ENCODE data around the gene MYO6.
A peak's percentile ranks its signal among the peaks of the same experiment; 100 is the strongest.

The MYO6 gene

DNA sequence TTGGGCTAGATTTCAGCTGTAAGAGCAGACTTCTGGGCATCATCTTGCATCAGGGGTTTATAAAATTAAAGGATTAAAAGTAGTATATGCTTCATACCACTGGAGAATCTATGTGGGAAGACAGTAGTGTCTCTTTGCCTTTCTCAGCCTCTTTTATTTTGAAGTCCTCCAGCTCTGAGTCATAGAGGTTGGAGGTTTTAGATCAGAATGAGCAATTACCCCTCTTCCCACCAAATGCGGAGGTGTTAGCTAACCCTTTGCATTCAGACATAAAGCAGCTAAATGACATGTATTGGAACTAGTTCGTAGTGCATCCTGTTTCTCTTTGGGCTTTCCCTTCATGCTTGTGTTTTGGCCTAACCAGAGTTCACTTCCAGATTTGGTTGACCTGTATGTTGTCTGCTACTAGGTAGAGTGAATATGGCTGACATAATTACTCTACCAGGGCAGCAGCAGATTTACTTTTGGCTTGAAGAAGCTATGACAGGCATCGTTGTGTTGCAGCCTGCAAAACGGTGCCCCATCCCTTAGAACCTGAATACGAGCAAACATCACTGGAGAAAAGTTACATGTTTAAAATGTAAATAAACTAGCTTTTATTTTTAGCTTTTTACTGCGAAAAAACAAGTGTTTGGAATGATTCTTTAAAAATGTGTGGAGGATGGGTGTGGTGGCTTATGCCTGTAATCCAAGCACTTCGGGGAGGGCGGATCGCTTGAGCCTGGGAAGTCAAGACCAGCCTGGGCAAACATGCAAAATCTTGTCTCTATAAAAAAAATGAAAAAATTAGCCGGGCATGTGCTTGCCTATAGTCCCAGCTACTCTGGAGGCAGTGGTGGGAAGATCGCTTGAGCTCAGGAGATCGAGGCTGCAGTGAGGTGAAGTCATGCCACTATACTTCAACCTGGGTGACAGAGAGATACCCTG, 82.2 kb downstream of the MYO6 start:
- DNase-seq = no peak

DNA sequence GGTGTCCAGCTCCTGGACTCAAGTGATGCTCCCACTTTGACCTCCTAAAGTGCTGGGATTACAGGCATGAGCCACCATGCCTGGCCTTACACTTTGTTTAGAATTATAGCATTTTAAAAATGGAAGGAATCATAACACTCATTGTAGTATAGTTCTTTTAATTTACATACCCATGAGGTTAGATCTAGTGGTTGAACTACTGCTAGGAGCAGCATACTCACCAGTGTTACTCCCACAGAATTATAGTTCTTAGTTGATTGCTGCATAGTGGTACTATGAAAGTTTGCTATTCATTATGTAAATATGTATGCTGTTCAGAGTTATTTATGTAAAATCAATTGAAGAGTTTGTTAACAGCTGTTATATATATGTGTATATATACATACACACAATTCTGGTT, 85.4 kb downstream of the MYO6 start:
- DNase-seq = no peak

DNA sequence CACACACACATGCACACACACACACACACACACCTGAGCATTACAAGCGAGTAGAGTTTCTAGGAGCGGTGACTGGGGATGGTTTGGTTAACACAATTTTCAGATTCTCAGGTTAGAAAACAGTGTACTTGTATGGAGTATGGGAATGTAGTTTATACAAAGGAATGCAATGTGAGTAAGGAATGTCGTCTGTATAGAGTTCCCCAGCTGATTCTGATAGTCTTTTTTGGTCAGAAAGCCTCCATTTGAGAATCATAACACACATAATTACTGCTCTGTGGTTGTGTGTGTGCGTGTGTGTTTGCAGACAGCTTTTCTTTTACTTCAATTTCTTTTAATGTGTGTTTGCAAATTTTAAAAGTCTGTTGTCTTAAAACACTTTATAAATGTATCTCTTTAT, 93.2 kb downstream of the MYO6 start:
- DNase-seq = no peak

DNA sequence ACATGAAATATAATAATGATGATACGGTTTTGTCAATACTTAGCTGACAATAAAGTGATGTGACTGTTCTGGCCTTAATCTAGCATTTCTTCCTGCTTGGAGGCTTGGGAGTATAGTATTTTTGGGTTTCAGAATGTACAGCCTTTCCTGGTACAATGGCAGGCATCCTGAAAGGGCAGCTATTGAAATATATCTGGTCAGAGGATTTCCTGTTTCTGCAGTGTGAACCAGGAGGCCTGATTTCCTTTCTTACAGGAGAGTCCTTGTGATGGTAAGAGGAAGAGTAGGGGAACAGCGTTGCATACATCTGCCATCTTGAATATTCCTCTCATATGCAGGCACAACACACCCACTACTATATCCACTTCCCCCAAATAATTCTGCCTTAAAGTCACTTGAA, 93.7 kb downstream of the MYO6 start:
- no peak for DNase-seq

DNA sequence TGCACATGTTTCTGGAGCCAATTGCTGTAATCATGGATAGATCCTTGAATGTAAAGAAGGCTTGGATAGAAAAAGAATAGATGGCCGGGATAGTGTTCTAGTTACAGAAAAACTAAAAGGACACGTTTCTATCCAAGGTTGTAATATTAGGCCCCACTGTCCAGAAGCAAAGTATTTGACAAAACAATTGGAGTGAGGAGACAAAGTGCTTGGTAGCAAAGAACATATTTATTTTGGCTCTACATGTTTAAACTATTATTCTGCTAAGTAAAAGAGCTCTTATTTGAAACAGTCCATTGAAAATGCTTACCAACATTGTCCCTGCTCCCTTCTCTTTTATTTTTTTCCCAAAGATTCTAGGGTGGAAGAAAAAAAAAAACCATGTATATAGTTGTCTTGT, 94.4 kb downstream of the MYO6 start:
- DNase-seq = no peak

DNA sequence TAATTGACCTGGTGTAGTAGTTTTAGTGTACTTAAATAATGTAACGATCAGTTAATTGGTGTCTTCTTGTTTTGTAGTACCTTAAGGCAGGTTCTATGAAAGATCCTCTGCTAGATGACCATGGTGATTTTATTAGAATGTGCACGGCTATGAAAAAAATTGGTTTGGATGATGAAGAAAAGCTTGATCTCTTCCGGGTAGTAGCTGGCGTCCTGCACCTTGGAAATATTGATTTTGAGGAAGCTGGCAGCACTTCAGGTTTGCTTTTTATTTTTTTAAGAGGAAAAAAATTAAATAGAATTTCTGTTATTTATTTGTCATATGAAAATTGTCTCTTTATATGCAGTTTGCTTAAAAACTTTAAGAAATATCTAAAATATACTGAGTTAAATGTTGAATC, 99.2 kb downstream of the MYO6 start:
- DNase-seq = no peak

DNA sequence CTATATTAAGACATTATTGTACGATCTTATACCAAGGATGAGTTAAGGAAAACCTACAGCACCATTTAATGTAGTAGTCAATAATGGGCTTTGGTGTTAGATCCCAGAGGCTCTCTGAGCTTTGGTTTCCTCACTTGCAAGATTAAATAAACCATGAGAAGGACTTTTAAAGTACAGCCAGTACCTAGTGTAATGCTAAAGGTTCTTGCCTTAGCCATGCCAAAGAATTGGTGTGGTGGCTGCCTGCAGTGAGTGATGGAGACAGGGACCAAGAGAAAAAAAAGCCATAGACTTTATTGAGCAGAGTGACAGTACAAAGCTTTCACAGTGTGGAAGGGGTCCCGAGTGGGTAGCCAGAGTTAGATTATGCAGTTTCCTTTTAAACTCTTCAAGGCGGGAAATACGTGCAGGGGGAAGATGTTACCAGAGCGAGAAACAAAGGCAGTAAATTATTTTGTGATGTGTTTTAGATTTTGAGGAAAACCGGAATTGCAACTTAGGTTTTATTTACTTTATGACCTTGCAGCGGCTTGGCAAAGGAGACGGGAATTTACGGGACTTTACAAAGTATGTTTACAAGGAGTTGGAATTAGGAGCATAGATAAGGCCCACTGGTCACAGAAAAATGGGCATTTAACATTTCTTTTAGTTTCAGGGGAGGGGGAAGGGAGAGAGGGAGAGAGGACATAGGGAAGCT, 100.4 kb downstream of the MYO6 start:
- DNase-seq = no peak

DNA sequence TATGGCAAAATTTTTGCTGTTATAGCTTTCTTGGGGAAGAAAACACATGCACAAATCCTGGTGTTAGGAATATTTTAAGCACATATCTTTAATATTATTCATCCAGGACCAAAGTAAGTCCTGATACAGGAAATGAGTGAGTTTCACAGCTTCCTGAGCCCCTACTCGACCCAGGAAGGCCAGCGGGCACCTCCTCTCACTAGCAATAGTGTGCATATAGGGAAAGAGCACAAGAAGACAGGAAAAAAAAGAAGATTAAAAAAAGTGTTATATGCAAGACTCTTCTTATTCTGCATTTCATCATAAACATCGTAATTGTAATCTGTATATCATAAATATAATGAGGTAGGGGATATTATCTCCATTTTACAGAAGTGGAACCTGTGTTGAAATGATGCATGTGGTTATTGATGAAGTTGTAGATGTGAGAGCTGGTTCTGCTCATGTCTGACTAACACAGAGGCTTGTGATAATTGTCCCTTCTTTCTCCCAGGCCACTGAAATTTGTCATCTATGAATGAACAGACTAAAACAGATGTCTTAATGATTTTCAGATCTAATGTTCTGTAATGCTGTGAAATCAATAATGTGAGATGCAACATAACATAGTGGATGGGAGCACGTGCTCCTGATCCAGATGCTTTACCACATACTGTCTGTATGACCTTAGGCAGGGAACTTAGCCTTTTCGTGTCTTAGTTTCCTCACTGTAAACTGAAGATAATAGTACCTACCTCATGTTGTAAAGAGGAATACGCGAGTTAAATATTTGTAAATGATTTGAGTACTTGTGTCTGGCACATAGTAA, 101.2 kb downstream of the MYO6 start:
- DNase-seq = no peak

DNA sequence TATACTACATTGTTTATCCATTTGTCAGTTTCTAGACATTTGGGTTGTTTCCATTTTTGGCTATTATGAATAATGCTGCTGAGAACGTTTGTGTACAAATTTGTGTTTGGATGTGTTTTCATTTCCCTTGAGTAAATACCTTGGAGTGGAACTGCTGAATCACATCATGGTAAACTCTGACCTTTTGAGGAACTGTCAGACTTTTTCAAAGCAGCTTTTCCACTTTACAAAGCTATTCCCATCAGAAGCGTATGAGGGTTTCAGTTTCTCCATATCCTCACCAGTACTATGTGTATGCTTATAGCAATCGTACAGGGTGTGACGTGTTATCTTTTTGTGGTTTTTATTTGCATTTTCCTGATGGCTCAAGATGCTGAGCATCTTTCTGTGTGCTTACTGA, 103.7 kb downstream of the MYO6 start:
- DNase-seq = no peak

DNA sequence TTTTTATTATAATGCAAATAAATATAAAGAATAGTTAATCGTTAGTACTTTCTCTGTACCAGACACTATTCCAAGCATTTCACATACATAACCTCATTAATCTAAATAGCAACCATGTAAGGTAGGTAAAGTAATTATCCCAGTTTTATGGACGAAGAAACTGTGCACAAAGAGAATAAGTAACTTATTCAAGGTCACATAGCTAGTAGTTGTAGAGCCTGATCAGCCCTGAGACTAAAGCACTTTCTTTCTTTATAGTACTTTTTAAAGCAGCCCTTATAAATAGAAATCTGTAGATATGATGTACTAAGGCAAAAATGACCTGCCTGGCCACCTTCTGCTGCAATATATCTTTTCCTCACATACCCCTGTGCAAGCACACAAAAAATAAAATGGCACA, 104.8 kb downstream of the MYO6 start:
- DNase-seq = no peak

DNA sequence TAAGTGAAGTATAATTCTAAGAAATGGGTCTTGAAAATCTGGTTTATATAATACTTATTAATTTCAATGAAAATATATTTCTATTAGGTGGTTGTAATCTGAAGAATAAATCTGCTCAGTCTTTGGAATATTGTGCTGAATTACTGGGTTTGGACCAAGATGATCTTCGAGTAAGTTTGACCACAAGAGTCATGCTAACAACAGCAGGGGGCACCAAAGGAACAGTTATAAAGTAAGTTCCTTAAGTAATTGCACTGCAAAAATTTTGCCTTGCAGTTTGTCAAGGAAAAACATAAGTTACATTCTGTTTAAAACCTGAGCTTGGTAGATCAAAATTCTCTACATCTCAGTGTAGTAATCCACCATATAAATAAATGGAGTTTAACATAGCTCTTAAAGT, 106.0 kb downstream of the MYO6 start:
- DNase-seq = no peak

DNA sequence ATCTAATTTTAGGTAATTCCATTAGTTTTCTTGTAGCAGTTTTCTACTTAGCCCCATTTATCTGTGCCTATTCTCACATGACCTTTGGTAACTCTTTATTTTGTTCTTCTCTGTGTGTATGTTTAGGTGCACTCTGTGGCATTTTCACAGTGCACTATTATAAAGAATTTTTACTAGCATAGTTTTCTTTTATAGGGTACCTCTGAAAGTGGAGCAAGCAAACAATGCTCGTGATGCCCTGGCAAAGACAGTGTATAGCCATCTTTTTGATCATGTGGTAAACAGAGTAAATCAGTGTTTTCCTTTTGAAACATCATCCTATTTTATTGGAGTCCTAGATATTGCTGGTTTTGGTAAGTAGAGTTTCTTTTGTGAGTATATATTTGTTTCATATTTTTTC, 107.9 kb downstream of the MYO6 start:
- no peak for DNase-seq

DNA sequence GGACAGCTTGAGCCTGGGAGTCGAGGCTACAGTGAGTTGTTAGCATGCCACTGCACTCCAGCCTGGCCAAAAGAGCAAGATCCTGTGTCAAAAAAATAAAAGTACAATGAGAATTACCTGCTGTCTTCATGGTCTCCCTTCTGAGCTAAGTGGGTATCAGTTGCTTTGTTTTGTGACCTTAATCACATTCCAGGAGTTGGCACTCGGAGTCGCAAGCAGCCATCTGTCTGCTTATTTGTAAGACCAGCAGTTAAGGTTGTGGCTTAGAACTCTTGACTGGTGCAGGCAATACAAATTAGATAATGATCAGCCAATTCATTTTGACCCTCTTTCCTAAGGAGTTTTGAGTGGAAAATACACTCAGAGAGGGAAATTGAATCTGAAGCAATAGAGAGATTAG, 114.0 kb downstream of the MYO6 start:
- no peak for DNase-seq

DNA sequence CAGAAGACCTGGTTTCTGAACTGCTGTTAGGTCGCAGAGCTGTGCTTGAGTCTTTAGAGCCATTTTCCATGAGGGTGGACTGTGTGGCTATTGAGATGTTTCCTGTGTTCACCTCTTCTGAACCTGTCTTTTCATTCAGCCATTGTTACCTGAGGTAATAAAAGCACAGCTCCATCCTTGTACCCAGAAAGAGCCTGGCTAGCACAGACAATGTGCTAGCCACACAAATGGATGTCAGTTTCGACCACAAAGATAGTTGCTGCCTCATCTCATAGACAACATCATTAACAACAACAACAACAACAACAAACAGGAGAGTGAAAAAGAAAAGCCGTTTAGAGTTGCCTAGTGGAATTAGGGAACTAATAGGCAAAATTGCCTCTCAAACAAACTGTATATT, 114.7 kb downstream of the MYO6 start:
- no peak for DNase-seq

DNA sequence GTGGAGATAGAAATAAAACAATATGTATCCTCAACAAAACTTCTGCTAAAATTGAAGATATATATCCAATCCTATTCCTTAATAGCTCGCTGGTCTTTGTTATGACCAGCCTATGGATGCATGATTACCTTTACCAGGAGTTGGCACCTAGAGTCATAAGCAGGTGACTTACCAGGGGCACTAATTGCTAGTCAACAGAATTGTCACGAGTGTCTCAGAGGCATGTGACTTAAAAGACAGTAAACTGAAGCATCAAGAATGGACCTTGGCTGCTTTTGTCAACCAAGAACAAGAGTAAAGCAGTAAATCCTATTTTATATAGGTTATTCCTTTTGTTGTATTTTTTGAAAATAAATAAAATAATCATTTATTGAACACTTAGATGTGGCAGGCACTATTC, 115.4 kb downstream of the MYO6 start:
- DNase-seq = no peak

DNA sequence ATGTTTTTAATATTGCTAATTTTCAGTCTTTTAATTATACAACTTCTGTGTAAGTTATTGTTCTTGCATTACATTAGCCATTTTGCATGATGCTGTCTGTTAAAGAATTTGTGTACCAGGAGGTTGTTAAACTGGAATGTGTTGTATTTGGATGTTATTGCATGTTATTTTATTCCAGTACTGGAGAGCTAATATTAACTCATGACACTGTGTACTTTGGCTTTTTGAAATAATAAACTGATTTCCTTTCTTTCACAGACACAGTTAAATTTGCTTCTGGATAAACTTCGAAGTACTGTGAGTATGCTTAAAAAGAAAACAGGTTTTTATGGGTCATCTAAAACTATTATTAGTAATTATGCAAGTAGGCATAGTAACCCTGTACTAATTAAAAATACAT, 121.3 kb downstream of the MYO6 start:
- DNase-seq = no peak

DNA sequence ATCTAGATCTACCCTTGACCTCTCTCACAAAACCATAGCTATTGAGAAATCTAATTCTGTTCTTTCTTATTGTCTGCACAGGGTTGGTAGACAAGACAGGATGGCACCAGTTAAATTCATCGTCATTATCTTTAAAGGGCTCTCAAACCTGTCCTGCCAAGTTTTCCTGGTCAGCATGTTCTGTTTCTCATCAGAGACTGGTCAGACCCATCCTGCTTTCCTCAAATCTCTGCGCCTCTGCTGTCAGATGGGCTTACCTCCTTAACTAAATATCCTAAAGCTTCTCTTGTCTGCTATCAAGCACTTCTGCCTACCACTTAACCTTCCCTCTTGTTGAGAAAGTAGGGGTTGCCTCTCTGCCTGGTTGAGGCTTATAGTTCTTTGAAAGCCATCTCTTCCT, 125.2 kb downstream of the MYO6 start:
- no peak for DNase-seq

DNA sequence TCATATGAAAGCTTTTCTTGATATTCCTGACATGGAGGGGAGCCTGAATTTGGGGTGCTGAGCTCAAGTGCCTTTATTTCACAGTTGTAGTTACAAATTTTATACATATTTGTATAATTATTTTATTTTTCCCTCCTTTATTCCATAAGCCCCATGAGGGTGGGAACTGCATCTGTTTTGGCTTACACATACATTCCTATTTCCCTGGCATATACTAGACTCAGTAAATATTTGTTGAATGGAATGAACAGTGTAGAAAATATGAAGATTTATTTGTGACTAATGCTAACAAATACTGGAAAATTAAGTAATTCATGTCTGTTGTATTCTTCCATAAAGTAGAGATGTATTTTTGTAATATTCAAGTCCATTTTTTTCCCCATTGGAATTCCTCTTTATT, 127.1 kb downstream of the MYO6 start:
- no peak for DNase-seq

DNA sequence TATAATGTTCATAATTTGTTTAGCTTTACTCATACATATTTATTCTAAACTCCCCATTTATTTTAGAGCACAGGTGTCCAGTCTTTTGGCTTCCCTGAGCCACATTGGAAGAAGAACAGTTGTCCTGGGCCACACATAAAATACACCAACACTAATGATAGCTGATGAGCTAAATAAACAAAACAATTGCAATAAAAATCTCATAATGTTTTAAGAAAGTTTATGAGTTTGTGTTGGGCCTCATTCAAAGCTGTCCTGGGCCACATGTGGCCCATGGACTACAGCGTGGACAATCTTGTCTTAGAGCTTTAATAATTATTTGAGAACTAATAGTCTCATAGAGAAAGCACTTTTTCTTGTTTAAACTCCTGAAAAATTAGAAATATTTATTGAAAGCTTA, 131.3 kb downstream of the MYO6 start:
- no peak for DNase-seq

DNA sequence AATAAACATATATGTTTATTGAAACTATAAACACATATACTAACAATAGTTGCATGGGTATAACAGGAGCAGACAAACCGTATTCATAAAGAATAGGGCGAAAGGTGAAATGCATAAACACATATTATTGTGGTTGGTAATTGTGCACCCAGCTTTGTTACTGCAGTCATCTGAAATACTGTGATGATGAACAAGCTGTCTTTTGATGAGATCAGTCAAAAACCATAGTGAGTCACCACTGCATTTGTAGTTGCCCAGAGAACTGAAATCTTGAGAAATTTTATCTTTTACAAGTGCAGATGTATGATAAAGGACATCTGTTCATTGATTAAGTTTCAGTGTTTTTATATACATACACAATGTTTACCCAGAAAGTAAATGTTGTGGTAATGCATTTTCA, 133.7 kb downstream of the MYO6 start:
- DNase-seq = no peak

DNA sequence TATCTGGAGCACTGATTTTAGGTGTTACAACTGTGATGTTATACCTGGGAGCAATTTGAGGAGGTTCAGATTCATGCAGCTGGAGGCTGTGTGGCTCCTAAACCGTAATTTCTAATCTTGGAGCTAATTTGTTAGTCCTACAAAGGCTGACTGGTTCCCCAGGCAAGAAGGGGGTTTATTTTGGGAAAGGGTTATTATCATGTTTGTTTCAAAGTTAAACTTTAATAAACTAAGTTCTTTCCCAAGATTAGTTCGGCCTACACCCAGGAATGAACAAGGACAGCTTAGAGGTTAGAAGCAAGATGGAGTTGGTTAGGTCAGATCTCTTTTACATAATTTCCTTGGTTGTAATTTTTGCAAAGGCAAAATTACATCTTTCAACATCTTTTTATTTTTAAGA, 135.8 kb downstream of the MYO6 start:
- no peak for DNase-seq

DNA sequence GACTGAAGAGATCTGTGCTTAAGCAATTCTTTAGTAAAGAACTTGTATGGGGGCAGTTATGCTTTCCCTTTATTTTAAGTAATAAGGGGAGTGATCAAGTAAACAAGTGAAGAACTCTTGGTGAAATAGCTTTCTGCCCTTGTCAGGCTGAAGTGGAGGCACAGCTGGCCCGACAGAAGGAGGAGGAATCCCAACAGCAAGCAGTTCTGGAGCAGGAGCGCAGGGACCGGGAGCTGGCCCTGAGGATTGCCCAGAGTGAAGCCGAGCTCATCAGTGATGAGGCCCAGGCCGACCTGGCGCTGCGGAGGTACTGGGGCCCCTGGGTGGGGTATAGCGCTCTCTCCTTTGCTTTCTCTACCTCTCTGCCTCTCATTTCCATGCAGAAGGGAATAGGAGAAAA, 143.3 kb downstream of the MYO6 start:
- DNase-seq = no peak

DNA sequence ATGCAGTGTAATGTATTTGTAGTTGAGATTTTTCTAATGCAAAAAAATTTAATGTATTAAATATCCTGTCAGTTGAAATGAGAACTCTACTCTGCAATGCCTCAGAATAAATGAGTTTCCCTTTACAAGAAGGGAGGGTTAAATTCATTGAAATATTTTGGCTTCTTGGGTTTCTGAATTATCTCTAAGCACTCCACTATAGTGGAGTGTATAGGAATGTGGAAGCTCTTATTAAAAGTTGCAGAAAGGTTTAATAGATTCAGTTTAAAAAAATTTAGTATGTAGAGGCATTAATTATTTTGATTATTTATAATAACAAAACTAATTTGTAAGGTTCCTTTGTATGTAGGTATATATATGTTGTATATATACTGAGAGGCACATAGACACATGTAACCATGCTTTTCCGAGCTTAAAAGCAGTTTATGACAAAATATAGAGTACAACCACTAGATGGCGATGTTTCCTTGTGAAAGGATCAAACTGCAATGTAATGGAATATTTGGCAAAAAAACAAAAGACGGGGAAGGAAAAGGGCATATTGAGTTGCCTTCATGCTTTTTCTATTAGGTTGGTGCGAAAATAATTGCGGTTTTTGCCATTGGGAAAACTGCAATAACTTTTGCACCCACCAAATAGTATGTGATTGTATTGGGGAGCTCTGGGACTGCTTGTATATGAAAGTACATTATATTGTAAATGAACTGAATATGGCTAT, 144.2 kb downstream of the MYO6 start:
- DNase-seq = peak; percentile 25

All from NCI-H2081 treated with DMSO at 0.1 percent for 48 hours (cell line).